SK-N-SH (cell line): Measurements from ENCODE around the gene MACROD2. TPM values are rescaled to one million over a fixed set of nuclear protein-coding genes. Genes with fewer than 3 reads are reported as not detected.

Experiments used
- CTCF ChIA-PET: fragments of 300-600, 350-600 bp; formaldehyde crosslinking; extraction: SDS; loops from one replicate; lab custom pipeline; 2021; lab: Yijun Ruan, JAX
- POLR2A ChIA-PET: fragments of 350-600 bp; sonication (Branson Sonifier 250); formaldehyde crosslinking; extraction: SDS; loops from one replicate; lab custom pipeline; 2020; ENCODE audit warnings: antibody characterized with exemption, inconsistent platforms; lab: Yijun Ruan, JAX
- DNase-seq: peaks from one replicate; pipeline ENCODE4 v3.0.0; 2012
- H2AFZ ChIP-seq: fragments of 200-600 bp; sonication (generic); 2 replicates; pipeline ENCODE4 v1.8.1; 2016; ENCODE audit warnings: antibody characterized with exemption, mild to moderate bottlenecking, low read depth
- H3F3A ChIP-seq: fragments of 200-600 bp; sonication (generic); replicated peaks from 2 replicates; pipeline ENCODE3; 2016; ENCODE audit warnings: antibody characterized with exemption, mild to moderate bottlenecking; ENCODE audit not compliant: insufficient read depth
- H3K27ac ChIP-seq, 2 experiments: fragments of 200-500 bp in 1 of 2; fragments of 200-600 bp in 1 of 2; sonication (Bioruptor generic) in 1 of 2; sonication (generic), shearing (Covaris generic) in 1 of 2; 2 replicates each; pipeline versions ENCODE4 v1.5.1 to v1.6.1; 2014 to 2016; ENCODE audit warnings: low read depth in 2 of 2, inconsistent platforms in 1 of 2, low read length in 1 of 2, mild to moderate bottlenecking in 1 of 2, mixed read lengths in 1 of 2
- H3K27me3 ChIP-seq: fragments of 200-600 bp; sonication (generic), shearing (Covaris generic); 2 replicates; pipeline ENCODE4 v1.6.1; 2016; ENCODE audit warnings: mixed run types; ENCODE audit not compliant: insufficient read depth
- H3K36me3 ChIP-seq, 2 experiments: fragments of 200-500 bp in 1 of 2; fragments of 200-600 bp in 1 of 2; sonication (Bioruptor generic) in 1 of 2; sonication (generic) in 1 of 2; replicated peaks in 1 of 2; 2 replicates each; pipeline versions ENCODE3 to v1.5.1; 2014 to 2016; ENCODE audit warnings: low read length in 1 of 2, mild to moderate bottlenecking in 1 of 2; ENCODE audit not compliant: insufficient read depth in 2 of 2, control insufficient read depth in 1 of 2
- H3K4me1 ChIP-seq, 2 experiments: fragments of 200-500 bp in 1 of 2; fragments of 200-600 bp in 1 of 2; sonication (Bioruptor generic) in 1 of 2; sonication (generic), shearing (Covaris generic) in 1 of 2; 2 replicates each; pipeline versions ENCODE4 v1.5.1 to v1.6.1; 2014 to 2016; ENCODE audit warnings: low read depth in 1 of 2, low read length in 1 of 2, mixed run types in 1 of 2; ENCODE audit not compliant: insufficient read depth in 2 of 2, control insufficient read depth in 1 of 2
- H3K4me2 ChIP-seq: fragments of 200-600 bp; sonication (generic), shearing (Covaris generic); 2 replicates; pipeline ENCODE4 v1.6.1; 2017; ENCODE audit warnings: mixed run types
- H3K4me3 ChIP-seq, 2 experiments: fragments of 200-500 bp in 1 of 2; fragments of 200-600 bp in 1 of 2; sonication (Bioruptor generic) in 1 of 2; sonication (generic), shearing (Covaris generic) in 1 of 2; 2 replicates each; pipeline versions ENCODE4 v1.5.1 to v1.8.1; 2014 to 2016; ENCODE audit warnings: low read depth in 2 of 2, inconsistent platforms in 1 of 2, low read length in 1 of 2, mild to moderate bottlenecking in 1 of 2, mixed read lengths in 1 of 2, moderate library complexity in 1 of 2
- H3K79me2 ChIP-seq: fragments of 200-600 bp; sonication (generic); 2 replicates; pipeline ENCODE4 v1.8.1; 2017; ENCODE audit warnings: mild to moderate bottlenecking; ENCODE audit not compliant: insufficient read depth
- H3K9ac ChIP-seq: fragments of 200-600 bp; sonication (generic); 2 replicates; pipeline ENCODE4 v1.6.1; 2017; ENCODE audit warnings: mixed run types
- H3K9me2 ChIP-seq: fragments of 200-600 bp; sonication (generic); 2 replicates; pipeline ENCODE4 v1.6.1; 2017; ENCODE audit warnings: mixed run types
- H3K9me3 ChIP-seq: fragments of 200-600 bp; sonication (generic); 2 replicates; pipeline ENCODE4 v1.6.1; 2017; ENCODE audit warnings: mixed run types, mild to moderate bottlenecking, moderate library complexity
- H4K20me1 ChIP-seq: fragments of 200-600 bp; sonication (generic); 2 replicates; pipeline ENCODE4 v1.6.1; 2017; ENCODE audit warnings: mild to moderate bottlenecking, mixed run types; ENCODE audit not compliant: insufficient read depth
- ELF1 ChIP-seq: IDR thresholded peaks from 2 replicates; pipeline ENCODE4 v1.4.0; 2012
- EZH2phosphoT487 ChIP-seq: fragments of 200-600 bp; sonication (generic); IDR thresholded peaks from 2 replicates; pipeline ENCODE4 v1.6.1; 2017; ENCODE audit warnings: low read depth, mixed run types, mild to moderate bottlenecking, antibody characterized with exemption, moderate library complexity, borderline replicate concordance
- FOSL2 ChIP-seq: IDR thresholded peaks from 2 replicates; pipeline ENCODE4 v1.4.0; 2012; ENCODE audit warnings: low read depth, mild to moderate bottlenecking, moderate library complexity, borderline replicate concordance
- FOXM1 ChIP-seq: IDR thresholded peaks from 2 replicates; pipeline ENCODE4 v1.4.0; 2012; ENCODE audit warnings: low read depth, mild to moderate bottlenecking
- GATA2 ChIP-seq: sonication (generic); formaldehyde crosslinking; IDR thresholded peaks from 2 replicates; pipeline ENCODE4 v1.5.0; 2020; ENCODE audit warnings: mild to moderate bottlenecking, missing genetic modification reagents
- NFIC ChIP-seq: IDR thresholded peaks from 2 replicates; pipeline ENCODE4 v1.4.0; 2012; ENCODE audit warnings: borderline replicate concordance
- POLR2AphosphoS5 ChIP-seq: IDR thresholded peaks from 2 replicates; pipeline ENCODE4 v1.6.1; 2012; ENCODE audit warnings: low read depth, low read length
- RAD21 ChIP-seq: IDR thresholded peaks from 2 replicates; pipeline ENCODE4 v1.6.1; 2012; ENCODE audit warnings: mild to moderate bottlenecking, low read length
- RCOR1 ChIP-seq: fragments of 150-350 bp; IDR thresholded peaks from 2 replicates; pipeline ENCODE4 v1.6.1; 2017; ENCODE audit warnings: antibody characterized with exemption, low read length
- SMC3 ChIP-seq: IDR thresholded peaks from 2 replicates; pipeline ENCODE4 v1.6.1; 2012; ENCODE audit warnings: low read depth, low read length, improper control_type of control experiment
- TCF12 ChIP-seq: IDR thresholded peaks from 2 replicates; pipeline ENCODE4 v1.4.0; 2012
- TEAD4 ChIP-seq: IDR thresholded peaks from 2 replicates; pipeline ENCODE4 v1.4.0; 2012; ENCODE audit warnings: mild to moderate bottlenecking, borderline replicate concordance; ENCODE audit not compliant: insufficient read depth
- polyA plus RNA-seq, 3 experiments: library from polyadenylated mRNA; depleted of rRNA; stranded (reverse); fragments of >200 nt; gene quantifications; 2 replicates each; pipeline ENCODE4 v1.2.3, GENCODE V29; 2012
- TF ChIP-seq, protein P1 (sequence below): IDR thresholded peaks from 2 replicates; pipeline ENCODE4 v1.6.1; 2012; ENCODE audit warnings: mild to moderate bottlenecking, low read depth, low read length, moderate library complexity
- TF ChIP-seq, protein P2 (sequence below): fragments of 200-600 bp; sonication (generic); IDR thresholded peaks from 2 replicates; pipeline ENCODE4 v1.6.1; 2017; ENCODE audit warnings: antibody characterized with exemption, mild to moderate bottlenecking, moderate library complexity
- TF ChIP-seq, protein P3 (sequence below): fragments of 150-350 bp; IDR thresholded peaks from 2 replicates; pipeline ENCODE4 v1.6.1; 2016; ENCODE audit warnings: mild to moderate bottlenecking, low read depth, low read length
- TF ChIP-seq, protein P4 (sequence below): fragments of 150-350 bp; IDR thresholded peaks from 2 replicates; pipeline ENCODE4 v1.6.1; 2017; ENCODE audit warnings: antibody characterized with exemption, low read length, low read depth, borderline replicate concordance

MACROD2 gene
- polyA plus RNA-seq, 1 of the 3 experiments (the other 2 are of a cell fraction): 0.33 TPM

DNA sequence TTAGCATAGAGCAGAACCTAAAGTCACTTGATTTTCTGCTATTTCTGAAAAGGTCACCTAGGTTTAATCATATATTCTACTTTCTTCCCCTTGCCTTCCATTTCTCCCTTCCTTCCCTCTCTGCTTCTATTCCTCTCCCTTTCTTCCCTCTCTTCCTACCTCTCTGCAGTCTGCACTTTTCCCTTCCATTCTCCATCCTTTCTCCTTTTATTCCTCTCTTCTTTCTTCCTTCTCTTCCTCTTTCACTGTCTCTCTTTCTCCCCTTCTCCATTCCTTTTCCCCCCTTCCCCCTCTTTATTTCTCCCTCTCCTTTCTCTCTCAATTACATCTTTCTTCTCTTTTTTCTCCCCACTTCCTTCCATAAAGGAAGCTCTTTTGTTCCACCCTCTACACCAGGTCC is 1391.9 kb downstream of the MACROD2 start:
- no peak overlapping the region for H3K4me3 ChIP-seq
- H3K27me3 ChIP-seq: no peaks in the 10 kb centered on the region
- no peak overlapping the region for H3K4me2 ChIP-seq
- H3K4me1 ChIP-seq: no peaks in the 10 kb centered on the region
- DNase-seq: no peak
- no peak overlapping the region for H3K9ac ChIP-seq
- ChIA-PET POLR2A (no interaction called here), CTCF (no interaction called here)
- H3K9me3 ChIP-seq: no peaks in the 10 kb centered on the region
- no peaks in the 10 kb centered on the region for H4K20me1 ChIP-seq
- H3K36me3 ChIP-seq: no peaks in the 10 kb centered on the region
- no peak overlapping the region for H3K27ac ChIP-seq
- H3K79me2 ChIP-seq: no peaks in the 10 kb centered on the region
- TF ChIP-seq, protein P1, sequence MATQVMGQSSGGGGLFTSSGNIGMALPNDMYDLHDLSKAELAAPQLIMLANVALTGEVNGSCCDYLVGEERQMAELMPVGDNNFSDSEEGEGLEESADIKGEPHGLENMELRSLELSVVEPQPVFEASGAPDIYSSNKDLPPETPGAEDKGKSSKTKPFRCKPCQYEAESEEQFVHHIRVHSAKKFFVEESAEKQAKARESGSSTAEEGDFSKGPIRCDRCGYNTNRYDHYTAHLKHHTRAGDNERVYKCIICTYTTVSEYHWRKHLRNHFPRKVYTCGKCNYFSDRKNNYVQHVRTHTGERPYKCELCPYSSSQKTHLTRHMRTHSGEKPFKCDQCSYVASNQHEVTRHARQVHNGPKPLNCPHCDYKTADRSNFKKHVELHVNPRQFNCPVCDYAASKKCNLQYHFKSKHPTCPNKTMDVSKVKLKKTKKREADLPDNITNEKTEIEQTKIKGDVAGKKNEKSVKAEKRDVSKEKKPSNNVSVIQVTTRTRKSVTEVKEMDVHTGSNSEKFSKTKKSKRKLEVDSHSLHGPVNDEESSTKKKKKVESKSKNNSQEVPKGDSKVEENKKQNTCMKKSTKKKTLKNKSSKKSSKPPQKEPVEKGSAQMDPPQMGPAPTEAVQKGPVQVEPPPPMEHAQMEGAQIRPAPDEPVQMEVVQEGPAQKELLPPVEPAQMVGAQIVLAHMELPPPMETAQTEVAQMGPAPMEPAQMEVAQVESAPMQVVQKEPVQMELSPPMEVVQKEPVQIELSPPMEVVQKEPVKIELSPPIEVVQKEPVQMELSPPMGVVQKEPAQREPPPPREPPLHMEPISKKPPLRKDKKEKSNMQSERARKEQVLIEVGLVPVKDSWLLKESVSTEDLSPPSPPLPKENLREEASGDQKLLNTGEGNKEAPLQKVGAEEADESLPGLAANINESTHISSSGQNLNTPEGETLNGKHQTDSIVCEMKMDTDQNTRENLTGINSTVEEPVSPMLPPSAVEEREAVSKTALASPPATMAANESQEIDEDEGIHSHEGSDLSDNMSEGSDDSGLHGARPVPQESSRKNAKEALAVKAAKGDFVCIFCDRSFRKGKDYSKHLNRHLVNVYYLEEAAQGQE: no peak
- TF ChIP-seq, protein P2, sequence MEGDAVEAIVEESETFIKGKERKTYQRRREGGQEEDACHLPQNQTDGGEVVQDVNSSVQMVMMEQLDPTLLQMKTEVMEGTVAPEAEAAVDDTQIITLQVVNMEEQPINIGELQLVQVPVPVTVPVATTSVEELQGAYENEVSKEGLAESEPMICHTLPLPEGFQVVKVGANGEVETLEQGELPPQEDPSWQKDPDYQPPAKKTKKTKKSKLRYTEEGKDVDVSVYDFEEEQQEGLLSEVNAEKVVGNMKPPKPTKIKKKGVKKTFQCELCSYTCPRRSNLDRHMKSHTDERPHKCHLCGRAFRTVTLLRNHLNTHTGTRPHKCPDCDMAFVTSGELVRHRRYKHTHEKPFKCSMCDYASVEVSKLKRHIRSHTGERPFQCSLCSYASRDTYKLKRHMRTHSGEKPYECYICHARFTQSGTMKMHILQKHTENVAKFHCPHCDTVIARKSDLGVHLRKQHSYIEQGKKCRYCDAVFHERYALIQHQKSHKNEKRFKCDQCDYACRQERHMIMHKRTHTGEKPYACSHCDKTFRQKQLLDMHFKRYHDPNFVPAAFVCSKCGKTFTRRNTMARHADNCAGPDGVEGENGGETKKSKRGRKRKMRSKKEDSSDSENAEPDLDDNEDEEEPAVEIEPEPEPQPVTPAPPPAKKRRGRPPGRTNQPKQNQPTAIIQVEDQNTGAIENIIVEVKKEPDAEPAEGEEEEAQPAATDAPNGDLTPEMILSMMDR: no peak
- TF ChIP-seq FOXM1 (no peak), RAD21 (no peak), TCF12 (no peak), SMC3 (no peak), NFIC (no peak), FOSL2 (no peak), RCOR1 (no peak), GATA2 (CRISPR knock-in tag) (no peak), TEAD4 (no peak), ELF1 (no peak), EZH2phosphoT487 (no peak), POLR2AphosphoS5 (no peak)
- TF ChIP-seq, protein P3, sequence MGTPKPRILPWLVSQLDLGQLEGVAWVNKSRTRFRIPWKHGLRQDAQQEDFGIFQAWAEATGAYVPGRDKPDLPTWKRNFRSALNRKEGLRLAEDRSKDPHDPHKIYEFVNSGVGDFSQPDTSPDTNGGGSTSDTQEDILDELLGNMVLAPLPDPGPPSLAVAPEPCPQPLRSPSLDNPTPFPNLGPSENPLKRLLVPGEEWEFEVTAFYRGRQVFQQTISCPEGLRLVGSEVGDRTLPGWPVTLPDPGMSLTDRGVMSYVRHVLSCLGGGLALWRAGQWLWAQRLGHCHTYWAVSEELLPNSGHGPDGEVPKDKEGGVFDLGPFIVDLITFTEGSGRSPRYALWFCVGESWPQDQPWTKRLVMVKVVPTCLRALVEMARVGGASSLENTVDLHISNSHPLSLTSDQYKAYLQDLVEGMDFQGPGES: no peak
- TF ChIP-seq, protein P4, sequence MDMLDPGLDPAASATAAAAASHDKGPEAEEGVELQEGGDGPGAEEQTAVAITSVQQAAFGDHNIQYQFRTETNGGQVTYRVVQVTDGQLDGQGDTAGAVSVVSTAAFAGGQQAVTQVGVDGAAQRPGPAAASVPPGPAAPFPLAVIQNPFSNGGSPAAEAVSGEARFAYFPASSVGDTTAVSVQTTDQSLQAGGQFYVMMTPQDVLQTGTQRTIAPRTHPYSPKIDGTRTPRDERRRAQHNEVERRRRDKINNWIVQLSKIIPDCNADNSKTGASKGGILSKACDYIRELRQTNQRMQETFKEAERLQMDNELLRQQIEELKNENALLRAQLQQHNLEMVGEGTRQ: no peak
- H3F3A ChIP-seq: no peaks in the 10 kb centered on the region
- no peaks in the 10 kb centered on the region for H3K9me2 ChIP-seq
- H2AFZ ChIP-seq: no peak overlapping the region
